Kidney epithelial cell (primary cell): ENCODE measurements around the gene XKR8. TPM values are rescaled to one million over a fixed set of nuclear protein-coding genes. Genes with fewer than 3 reads are reported as not detected.

Experiments
- DNase-seq: peaks from one replicate; pipeline ENCODE4 v3.0.0-alpha.2; 2010; ENCODE audit warnings: low read depth
- H3K27me3 ChIP-seq: 2 replicates; pipeline ENCODE4 v1.6.0; 2011; ENCODE audit warnings: low read length; ENCODE audit not compliant: control insufficient read depth, insufficient read depth
- H3K36me3 ChIP-seq: 2 replicates; pipeline ENCODE4 v1.5.1; 2011; ENCODE audit warnings: low read length; ENCODE audit not compliant: control insufficient read depth, insufficient read depth
- H3K4me3 ChIP-seq: 2 replicates; pipeline ENCODE4 v1.5.1; 2011; ENCODE audit warnings: low read depth, mild to moderate bottlenecking, control low read depth, low read length
- CTCF ChIP-seq: IDR thresholded peaks from 2 replicates; pipeline ENCODE4 v1.5.1; 2011; ENCODE audit warnings: mild to moderate bottlenecking, moderate library complexity, low read length, control low read depth, inconsistent platforms; ENCODE audit not compliant: insufficient read depth, poor library complexity, severe bottlenecking
- total RNA-seq: library from RNA; depleted of rRNA; stranded (reverse); fragments of >200 nt; gene quantifications from 2 replicates; pipeline ENCODE4 v1.2.3, GENCODE V29; 2015

XKR8 gene
- total RNA-seq: 11.7 and 12.7 TPM in 2 replicates

- H3K36me3 ChIP-seq: no peaks in the 10 kb centered on the region
- peak within 1 kb of the TSS; percentile 64 for H3K4me3 ChIP-seq
- no peaks in the 10 kb centered on the region for H3K27me3 ChIP-seq
- peak; percentile 37 for TF ChIP-seq CTCF
- peak; percentile 12 for DNase-seq
Measured at GRCh38 chr1:27959792-27960603, at the start of gene XKR8. Gene XKR8, plus strand, starts transcription at chr1:27959973. Its CDS starts 97 bp downstream, at chr1:27960070.

- DNase-seq: no peak
- TF ChIP-seq CTCF: no peak
Measured at GRCh38 chr1:27912429-27912828, 47.3 kb upstream of the XKR8 start.

GRCh38 chr1:27915082-27915575, 44.6 kb upstream of the XKR8 start:
- DNase-seq: no peak
- Histone ChIP-seq H3K36me3 (no peaks in the 10 kb centered on the region), H3K27me3 (no peaks in the 10 kb centered on the region), H3K4me3 (no peak overlapping the region)
- TF ChIP-seq CTCF: no peak

More at GRCh38 chr1:27912429-27912828, 47.3 kb upstream of the XKR8 start:
- H3K27me3 ChIP-seq: no peaks in the 10 kb centered on the region
- no peak overlapping the region for H3K4me3 ChIP-seq
- no peaks in the 10 kb centered on the region for H3K36me3 ChIP-seq

GRCh38 chr1:27922272-27922671, 37.5 kb upstream of the XKR8 start:
- no peak for TF ChIP-seq CTCF
- DNase-seq: no peak
- no peaks in the 10 kb centered on the region for H3K36me3 ChIP-seq

GRCh38 chr1:27928216-27928954, 31.4 kb upstream of the XKR8 start:
- no peak for TF ChIP-seq CTCF
- Histone ChIP-seq H3K36me3 (no peaks in the 10 kb centered on the region), H3K4me3 (no peak overlapping the region), H3K27me3 (peaks cover 2% of the 10 kb centered on the region)
- DNase-seq: no peak

More at GRCh38 chr1:27922272-27922671, 37.5 kb upstream of the XKR8 start:
- no peaks in the 10 kb centered on the region for H3K27me3 ChIP-seq
- no peak overlapping the region for H3K4me3 ChIP-seq
